HG02678 (cell line): ENCODE results near the gene PTPRD.
A peak's percentile ranks its signal among the peaks of the same experiment; 100 is the strongest.

Experiments used
- ATAC-seq: cut with Tn5 transposase; IDR thresholded peaks from one replicate; pipeline ENCODE4 v1.9.1; 2021; ENCODE audit warnings: mild to moderate bottlenecking, moderate library complexity; ENCODE audit not compliant: unreplicated experiment

The PTPRD gene

DNA sequence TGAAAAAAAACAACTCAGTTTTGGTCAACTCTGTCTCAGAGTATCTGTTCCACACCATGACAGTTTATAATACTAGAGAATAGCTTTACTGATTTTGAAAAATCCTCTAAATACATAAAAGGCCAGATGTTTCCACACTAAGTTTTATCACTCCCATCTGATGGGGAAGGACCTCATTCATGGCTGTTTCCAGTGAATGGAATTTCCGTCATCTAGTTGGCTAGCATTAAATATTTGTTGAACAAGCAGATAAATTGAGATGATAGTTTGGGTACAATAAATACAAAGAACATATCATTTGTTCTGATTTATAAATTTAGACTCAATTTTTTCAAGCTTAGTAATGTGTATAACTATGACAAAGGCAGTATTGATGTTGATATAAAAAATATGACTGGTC lies 408.5 kb downstream of the PTPRD start:
- no peak for ATAC-seq

DNA sequence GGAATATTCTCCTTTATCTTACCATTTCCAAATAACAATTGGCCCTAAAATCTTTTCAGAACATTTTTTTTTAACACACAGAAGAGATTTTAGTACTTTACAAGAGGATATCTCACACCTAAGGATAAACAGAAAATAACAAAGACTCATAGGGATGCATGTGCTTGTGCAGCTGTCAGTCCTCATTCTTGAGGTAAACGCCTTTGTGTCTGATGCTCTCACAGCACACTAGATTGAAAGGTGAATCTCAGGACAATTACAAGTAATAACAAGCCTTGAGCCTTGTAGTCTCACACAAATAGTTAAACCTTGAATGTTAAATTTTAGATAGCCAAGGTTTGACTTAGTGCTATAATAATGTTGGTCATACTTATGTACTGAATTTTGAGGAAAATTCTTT lies 439.2 kb downstream of the PTPRD start:
- no peak for ATAC-seq

DNA sequence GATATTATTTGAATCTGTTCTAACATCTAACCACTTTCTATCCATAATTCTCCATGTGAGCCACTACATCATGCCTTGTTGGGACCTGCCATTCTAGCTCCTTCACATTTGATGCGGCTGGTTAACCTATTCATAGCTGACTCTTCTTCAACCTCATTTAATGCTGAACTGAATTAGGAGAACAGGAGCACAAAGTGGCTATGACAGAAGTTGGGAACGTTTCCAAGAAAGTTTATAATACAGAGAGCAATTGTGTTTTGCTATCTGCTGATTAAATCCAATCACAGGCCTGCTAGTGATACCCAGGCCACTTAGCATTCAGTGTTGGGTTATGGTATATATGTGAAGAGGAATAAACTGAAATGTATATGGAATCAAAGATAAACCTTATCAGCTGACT lies 440.3 kb downstream of the PTPRD start:
- ATAC-seq: no peak

DNA sequence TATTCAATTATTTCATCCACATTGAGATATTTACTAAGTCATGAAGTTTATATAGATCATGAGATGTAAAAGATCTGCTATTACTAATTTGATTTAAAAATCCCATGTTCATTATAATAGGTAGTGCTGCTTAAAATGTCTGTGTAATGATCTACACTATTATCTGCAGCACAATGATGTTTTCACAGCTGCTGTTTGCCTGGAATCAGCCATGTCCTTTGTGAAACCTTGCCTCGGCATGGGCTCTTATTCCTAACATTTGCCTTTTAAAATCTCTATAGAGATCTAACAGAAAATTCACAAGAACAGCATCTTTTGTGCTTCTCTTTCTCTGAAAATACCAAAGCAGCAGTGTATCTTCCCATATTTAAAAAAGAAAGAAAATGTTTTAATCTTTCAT lies 444.6 kb downstream of the PTPRD start:
- ATAC-seq: no peak

DNA sequence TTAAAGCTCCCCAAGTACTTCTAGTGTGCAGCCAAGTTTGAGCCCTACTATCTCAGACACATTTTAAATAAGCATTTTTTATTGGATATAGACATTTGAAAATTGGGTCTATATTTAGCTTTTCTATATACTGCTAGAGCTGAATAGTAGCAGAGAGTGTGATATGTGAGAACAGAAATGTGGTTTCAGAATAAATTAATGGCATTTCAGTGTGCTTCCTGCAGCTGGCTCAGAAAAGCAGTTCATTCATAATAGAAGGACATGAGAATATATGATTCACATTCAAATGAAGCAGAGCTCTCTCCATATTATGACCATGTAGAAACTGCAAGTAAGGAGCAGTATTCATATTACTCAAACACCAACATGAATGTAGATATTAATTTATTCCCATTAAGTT lies 464.0 kb downstream of the PTPRD start:
- no peak for ATAC-seq

DNA sequence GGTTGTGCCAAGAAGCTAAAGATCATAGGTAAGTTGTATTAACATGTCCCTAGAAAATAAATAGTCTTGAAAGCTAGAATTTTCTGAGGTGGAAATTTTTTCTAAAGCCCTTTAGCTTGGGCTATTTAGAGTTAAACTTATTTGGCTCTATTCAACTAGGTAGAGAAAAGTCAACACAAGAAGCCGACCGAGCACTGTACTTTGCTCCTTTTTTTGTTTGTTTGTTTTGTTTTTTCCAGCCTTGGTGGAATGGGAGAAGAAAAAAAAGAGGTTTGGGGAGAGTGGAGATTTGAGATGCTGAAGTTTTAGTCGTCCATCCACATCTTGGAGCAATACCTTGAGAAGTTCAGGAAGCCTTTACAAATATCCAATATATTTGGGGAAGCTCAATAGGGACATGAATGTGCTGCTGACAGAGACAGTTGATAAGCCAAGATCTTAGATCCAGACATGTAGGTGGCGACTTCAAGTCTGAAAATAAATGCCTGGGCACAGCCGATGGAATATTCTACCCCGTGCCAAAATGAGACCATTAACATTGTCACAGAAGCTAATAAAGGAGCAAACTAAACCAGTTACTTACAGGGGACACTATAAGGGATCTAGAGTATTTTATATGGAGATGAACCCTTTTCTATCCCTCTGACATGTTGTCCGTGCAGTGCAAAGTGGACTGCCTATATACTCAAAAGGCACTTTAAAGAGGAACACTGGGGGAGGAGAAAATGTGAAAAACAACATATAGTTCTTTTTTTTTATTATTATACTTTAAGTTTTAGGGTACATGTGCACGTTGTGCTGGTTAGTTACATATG lies 466.1 kb downstream of the PTPRD start:
- ATAC-seq: no peak

DNA sequence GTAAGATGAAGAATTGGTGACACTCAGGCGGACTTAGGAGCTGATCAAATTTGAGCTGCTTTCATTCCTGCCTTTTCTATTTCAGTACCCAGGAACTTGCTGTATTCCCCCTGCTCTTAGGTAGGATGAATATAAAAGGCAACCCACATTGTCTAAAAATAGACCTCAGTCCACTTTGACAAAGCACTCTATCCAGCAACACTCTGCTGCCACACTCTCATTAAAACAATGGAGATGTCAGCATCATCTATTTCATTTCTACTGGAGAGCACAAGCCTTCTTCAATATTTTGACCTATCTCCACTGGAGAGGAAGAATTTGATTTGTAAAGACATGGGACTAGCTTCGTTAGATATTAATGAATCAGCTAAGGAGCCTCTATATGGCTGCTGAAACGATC lies 468.4 kb downstream of the PTPRD start:
- no peak for ATAC-seq

DNA sequence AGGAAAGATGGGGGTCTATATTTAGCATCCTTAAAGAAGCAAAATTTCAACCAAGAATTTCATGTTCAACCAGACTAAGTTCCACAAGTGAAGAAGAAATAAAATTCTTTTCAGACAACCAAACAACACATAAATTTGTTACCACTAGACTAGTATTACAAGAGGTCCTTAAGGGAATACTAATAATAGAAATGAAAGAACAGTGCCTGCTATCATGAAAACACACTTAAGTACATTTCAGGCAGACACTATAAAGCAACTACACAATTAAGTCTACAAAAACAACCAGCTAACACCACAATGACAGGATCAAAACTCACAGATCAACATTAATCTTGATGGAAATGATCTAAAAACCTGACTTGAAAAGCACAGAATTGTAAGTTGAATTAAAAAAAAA lies 477.2 kb downstream of the PTPRD start:
- ATAC-seq: no peak

DNA sequence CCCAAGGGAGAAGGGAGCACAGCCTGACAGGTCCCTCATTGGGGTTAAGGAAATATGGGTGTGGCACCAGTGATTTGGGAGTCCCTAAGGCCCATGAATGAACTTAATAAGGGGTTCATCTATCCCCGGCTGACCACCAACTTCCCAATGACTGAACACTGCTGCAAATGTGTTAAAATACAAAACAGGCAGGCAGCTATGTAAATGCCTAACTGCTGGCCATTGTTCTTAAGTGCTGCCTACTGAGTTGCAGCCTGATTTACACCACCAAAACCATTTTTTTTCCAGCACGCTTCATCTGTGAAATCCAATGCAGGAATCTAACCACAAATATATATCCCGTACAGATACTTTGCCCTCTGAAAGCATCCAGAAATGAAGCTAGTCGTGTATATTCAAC lies 478.5 kb downstream of the PTPRD start:
- no peak for ATAC-seq

DNA sequence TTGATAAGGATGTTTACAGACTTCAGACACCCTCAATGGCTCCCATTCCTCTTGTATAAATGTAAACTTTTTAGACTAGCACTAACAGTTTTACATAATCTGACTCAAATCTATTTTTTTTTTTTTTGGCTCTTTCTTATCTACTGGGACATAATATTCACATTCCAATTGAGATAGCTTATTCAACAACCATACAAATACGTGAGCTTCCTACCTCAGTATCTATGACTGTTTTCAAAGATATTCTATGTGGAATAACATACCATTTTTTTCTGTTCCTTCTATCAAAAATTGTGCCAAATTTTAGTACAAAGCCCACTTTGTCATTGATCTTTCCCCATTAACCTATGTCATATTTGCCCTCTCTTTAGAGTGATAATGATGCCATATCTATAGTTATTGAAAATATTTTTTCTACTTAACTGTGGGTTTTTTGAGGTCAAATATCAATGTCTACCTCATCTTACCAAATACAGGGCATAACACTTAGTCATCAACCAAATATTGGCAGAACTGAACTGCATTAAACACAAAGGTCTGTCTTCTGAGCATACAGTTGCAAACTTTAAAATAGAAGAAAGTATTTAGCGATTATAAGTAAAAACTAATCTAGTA lies 482.6 kb downstream of the PTPRD start:
- no peak for ATAC-seq

DNA sequence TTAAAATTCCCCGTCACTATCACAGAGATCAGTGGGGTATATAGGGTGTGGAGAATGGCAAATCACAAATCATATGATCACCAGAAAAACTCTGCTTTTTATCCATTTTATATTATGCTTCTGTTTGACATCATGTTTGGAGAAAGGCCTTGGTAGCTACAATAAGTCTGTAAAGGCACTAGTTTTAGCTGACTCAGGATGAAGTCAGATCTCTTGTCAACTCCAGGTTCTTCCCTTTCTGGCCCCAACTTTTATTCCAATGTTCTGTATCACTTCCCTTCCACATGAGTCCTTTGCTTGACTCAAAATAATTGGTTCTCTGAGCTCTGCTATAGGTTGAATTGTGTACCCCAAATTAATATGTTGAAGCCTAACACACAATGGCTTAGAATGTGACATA lies 484.9 kb downstream of the PTPRD start:
- no peak for ATAC-seq

DNA sequence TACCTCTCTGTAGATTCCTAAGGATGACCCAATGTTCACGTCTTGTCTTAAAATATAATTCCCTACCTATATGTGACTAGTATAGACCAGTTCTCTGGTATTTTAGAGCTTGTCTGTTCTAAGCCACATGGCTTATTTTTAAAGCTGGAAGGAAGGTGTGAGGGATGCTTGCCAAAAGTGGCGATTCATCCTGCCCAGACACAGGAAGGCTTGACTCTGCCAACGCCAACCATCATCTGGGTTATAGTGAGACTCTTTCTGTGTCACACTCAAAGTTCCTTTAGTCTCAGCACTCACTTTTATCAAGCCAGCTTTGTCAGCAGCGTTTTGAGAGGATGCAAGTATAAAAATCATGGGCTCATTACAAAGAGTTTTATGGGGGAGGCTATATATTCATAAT lies 500.0 kb downstream of the PTPRD start:
- ATAC-seq: no peak

DNA sequence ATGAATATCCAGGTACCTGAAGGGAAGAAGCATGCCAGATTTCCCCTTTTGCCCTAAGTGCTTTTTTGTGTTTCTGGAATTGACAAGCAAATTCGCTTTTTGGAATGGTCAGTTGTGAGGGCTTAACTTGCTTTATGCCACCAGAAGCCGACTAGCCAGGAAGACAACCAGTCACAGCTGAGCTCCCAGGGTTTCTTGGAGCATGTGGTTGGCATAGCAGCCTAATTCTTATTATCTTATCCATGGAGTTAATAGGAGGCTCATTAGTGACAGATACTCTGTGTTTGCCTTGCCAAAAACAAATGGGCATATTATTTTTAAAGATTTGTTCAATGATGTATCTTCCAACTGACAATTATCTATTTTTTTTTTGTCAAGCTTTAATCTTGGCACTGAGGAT lies 500.7 kb downstream of the PTPRD start:
- no peak for ATAC-seq

DNA sequence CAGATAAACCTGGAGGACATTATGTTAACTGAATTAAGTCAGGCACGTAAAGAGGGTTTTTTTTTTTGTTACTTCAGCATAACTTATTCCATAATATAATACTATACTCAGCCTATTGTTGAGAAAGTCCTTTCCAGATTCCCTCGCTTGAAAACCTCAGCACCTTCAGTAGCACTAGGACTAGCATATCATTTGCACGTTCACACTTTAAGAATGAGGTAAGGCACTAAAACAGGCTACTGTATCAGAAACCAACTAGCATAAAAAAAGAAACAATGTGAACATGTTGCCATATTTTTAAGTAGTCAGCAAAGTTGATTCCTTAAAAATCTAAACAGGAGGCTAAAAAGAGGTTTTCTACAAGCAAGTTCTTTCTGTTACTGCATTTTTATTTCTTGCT lies 504.0 kb downstream of the PTPRD start:
- no peak for ATAC-seq

DNA sequence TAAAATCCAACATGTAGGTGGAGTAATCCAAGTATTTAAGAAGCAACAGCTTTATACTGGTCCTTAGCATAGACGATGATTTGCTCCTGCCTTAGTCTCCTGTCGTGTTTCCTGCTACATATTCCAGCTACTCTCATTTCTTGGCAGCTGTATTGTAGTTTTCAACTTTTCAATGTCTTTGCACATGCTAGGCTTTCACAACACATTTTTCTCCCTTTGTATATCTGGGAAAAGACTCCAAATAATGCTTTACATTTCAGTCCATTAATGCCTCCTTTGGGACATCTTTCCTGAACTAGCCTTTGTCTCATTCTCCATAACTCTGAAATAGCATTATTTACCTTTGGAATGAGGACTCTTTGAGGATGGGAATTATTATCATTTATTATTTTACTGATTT lies 508.0 kb downstream of the PTPRD start:
- ATAC-seq: no peak

DNA sequence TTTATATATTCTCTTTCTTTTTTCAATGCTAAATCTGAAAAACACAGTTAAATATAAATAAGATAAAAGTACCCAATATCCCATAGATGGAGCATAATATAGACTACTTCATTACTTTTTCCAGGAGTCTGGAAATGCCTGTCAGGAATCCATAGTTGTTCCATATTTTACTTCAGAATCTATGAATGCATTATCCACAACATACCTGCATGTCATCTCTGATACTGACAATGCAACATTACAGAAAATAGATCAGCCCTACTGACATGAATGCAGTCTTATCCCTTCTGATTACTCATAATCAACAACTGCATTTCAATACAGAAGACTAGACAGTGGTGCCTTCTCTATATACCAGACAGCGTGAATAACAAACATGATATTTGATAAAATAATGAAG lies 517.6 kb downstream of the PTPRD start:
- no peak for ATAC-seq

DNA sequence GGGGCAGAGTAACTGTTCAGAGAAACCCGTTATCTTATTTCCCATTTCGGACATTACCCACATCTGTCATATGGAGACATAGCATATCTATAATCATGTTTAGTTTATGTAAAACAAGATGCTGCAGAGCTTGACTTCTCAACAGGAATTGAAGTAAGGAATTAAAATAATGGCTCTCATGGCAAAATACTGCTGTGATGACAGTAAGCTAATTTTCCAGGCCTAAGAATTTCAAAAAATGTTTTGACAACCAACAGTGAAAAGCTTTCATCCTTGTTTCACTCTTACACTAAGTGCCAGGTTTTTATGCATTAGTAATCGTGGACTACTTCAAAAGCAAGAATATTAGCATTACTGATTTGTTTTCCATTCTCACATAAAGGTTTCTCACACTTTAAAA lies 518.2 kb downstream of the PTPRD start:
- ATAC-seq: no peak

DNA sequence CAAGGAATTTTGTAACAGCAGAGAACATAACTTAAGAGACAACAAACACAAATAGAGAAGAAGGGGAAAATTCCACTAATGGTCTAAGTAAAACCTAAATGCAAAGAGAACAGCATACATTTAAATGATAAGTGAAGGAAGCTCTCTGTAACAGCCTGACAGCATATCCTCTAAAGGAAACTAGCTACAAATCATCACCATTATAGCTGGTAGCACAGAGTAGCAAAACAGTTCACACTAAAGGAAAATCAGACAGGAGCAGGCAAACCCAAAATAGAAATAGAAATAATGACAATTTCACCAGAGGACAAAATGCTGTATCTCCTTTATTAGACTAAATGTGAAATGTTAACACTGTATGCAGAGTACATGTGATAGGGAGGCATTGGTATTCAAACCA lies 532.8 kb downstream of the PTPRD start:
- no peak for ATAC-seq

DNA sequence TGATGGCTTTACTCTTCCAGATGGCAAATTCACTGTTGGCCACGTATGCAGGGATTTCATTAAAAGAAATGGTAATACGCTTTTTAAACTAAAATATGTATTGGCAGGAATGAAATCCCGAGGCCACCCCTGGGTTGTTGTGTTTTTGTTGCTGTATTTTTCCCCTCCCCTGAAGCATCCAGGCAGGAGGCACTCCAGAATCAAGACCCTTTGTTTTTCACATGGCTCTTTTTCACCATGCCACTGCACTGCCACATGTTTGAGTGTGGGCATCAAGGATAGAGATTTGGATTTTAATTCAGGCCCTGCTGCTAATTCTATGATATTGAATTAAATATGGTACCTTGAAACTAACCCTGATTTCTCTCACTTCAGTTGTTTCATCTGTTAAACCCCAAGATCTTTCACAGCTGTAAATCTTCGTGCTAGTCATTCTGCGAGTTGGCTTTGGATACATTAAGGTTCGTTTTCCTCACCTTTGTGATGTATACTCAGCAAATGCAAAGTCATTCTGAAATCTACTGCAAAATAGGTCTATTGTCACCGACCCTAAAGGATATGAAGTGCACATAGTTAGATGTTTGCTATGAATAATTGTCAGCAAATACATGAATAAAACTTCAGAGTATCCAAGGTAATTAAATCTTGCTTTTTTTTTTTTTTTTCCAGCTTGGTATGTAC lies 533.4 kb downstream of the PTPRD start:
- ATAC-seq: peak; percentile 58

DNA sequence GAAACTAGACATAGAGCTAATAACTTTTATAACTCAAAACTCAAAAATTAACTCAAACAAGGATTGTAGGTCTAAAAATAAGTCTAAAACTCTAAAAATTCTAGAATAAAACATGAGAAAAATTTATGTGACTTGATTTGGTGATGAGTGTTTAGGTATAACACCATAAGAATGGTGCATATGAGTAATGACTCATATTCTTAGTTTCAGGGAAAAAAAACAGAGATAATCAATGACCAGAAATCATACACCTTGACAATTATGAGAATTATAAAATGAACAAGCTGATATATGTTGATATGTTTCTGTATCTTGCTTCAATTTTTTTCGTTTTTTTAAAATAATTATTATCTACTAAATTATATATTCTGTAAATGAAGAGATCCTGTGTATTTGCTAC lies 541.2 kb downstream of the PTPRD start:
- ATAC-seq: no peak

DNA sequence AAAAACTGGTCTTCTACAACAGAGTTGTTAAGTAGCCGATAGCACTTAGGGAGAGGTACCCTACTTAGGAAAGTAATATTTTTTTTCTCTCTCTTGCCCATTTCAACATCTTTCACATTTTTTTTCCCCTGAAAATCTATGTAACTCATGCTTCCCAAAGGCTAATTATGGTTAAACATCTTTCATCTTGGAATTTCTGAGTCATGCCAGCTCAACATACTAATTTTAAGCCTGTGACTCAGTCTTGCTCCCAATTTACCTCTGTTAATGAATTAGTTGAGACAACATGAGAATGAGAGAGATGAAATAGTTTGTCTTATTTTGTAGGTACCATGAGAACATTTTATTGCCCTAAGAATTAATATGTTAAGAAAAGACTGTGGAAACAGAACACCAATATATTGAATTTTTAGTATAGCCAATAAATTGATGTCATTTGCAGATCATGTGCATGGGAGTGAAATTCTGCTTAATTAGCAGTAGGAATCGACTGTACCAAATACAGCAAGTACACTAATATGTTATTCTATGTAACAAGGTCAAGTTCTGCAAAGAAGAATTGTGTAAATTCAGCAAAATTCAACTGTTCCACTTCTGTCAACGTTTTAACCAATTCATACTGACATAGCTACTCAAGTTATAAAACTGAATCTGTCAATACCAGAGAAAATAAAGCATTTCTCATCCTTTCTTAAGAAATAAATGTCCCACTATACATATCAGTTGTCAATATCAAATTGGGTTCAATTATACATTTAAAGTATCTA lies 550.0 kb downstream of the PTPRD start:
- ATAC-seq: no peak

DNA sequence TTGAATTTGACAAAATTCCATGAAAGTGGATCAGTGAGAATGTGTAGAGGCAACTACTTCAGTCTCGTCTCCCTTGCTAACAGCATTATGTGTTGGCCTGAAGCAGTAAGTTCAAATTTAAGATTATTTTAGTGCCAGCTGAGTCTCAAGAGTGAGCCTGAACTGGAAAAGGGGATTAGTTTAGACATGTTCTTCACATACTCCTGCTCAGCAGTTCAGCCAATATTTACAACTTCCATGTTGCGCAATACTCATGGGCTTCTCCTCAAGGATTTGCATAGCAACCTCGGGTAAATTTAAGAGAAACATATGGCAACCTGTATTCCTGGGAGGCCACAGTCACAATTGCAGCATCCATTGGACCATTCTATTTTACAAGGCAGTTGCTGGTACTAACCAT lies 553.8 kb downstream of the PTPRD start:
- no peak for ATAC-seq
